OCI-LY7 (cell line): ENCODE data around the gene CPNE2. TPM values are rescaled to one million over a fixed set of nuclear protein-coding genes. Genes with fewer than 3 reads are reported as not detected.
A peak's percentile ranks its signal among the peaks of the same experiment; 100 is the strongest.
"Not testable (repeated sequence)": the region's sequence is repeated elsewhere in the genome, so short reads cannot be mapped to it uniquely, and the experiment has no call there.

Experiments
- BruUV-seq: library from RNA; stranded (reverse); fragments of 400-500 nt; replicated peaks from 2 replicates; lab custom pipeline; 2021; lab: Mats Ljungman, UMichigan
- CTCF ChIA-PET: fragments of 300-600 bp; sonication (Branson Sonifier 250); formaldehyde crosslinking; loops from one replicate; lab custom pipeline; 2022; ENCODE audit warnings: antibody characterized with exemption; ENCODE audit not compliant: unreplicated experiment; lab: Charles Lee
- POLR2A ChIA-PET: fragments of 300-600 bp; sonication (Branson Sonifier 250); formaldehyde crosslinking; loops from one replicate; lab custom pipeline; 2022; ENCODE audit warnings: antibody characterized with exemption; lab: Charles Lee
- DNase-seq: peaks from one replicate; pipeline ENCODE4 v3.0.0-alpha.2; 2015; ENCODE audit warnings: low spot score
- H2AFZ ChIP-seq: fragments of 200-600 bp; sonication (generic), shearing (Covaris generic); 2 replicates; pipeline ENCODE4 v1.6.1; 2014; ENCODE audit warnings: mild to moderate bottlenecking, antibody characterized with exemption, low read length, moderate library complexity
- H3K27ac ChIP-seq: fragments of 200-600 bp; sonication (generic); 2 replicates; pipeline ENCODE4 v1.5.1; 2014; ENCODE audit warnings: mixed run types, low read depth, mild to moderate bottlenecking, moderate library complexity, low read length, inconsistent platforms; ENCODE audit not compliant: poor library complexity, severe bottlenecking
- H3K36me3 ChIP-seq: fragments of 200-600 bp; sonication (generic); 2 replicates; pipeline ENCODE4 v1.6.1; 2014; ENCODE audit warnings: mild to moderate bottlenecking, antibody characterized with exemption, low read length, moderate library complexity, mixed read lengths; ENCODE audit not compliant: insufficient read depth
- H3K4me1 ChIP-seq: fragments of 200-600 bp; sonication (generic); 2 replicates; pipeline ENCODE4 v1.5.1; 2014; ENCODE audit warnings: mild to moderate bottlenecking, low read length; ENCODE audit not compliant: insufficient read depth, poor library complexity, severe bottlenecking
- H3K4me2 ChIP-seq: fragments of 200-600 bp; sonication (generic); 2 replicates; pipeline ENCODE4 v1.6.1; 2014; ENCODE audit warnings: mild to moderate bottlenecking, low read length
- H3K4me3 ChIP-seq: fragments of 200-600 bp; sonication (generic); 2 replicates; pipeline ENCODE4 v1.5.1; 2014; ENCODE audit warnings: mild to moderate bottlenecking, low read depth, low read length; ENCODE audit not compliant: poor library complexity, severe bottlenecking
- H3K79me2 ChIP-seq: fragments of 200-600 bp; sonication (generic); 2 replicates; pipeline ENCODE4 v1.6.1; 2016; ENCODE audit warnings: low read depth, mild to moderate bottlenecking, low read length, moderate library complexity, mixed read lengths; ENCODE audit not compliant: insufficient read depth
- H3K9me2 ChIP-seq: fragments of 200-600 bp; sonication (generic); 2 replicates; pipeline ENCODE4 v1.6.1; 2016; ENCODE audit warnings: mild to moderate bottlenecking, low read length, mixed read lengths; ENCODE audit not compliant: insufficient read depth
- H3K9me3 ChIP-seq: fragments of 200-600 bp; sonication (generic); 2 replicates; pipeline ENCODE4 v1.6.1; 2014; ENCODE audit warnings: mild to moderate bottlenecking, mixed run types, low read length, mixed read lengths
- H4K20me1 ChIP-seq: fragments of 200-600 bp; sonication (generic); 2 replicates; pipeline ENCODE4 v1.6.1; 2014; ENCODE audit warnings: mild to moderate bottlenecking, antibody characterized with exemption, low read length, moderate library complexity, mixed read lengths; ENCODE audit not compliant: insufficient read depth
- EZH2phosphoT487 ChIP-seq: fragments of 200-600 bp; sonication (generic); IDR thresholded peaks from 2 replicates; pipeline ENCODE4 v1.6.1; 2018; ENCODE audit warnings: low read depth, borderline replicate concordance, mild to moderate bottlenecking, mixed run types, antibody characterized with exemption, low read length, moderate library complexity, mixed read lengths
- intact Hi-C: fragments of 100-400 bp; cut with micrococcal nuclease; formaldehyde crosslinking; loops from one replicate; pipeline ENCODE4 v1.10.0; 2022; ENCODE audit not compliant: unreplicated experiment
- total RNA-seq, 2 experiments: library from RNA; depleted of rRNA in 1 of 2; stranded (reverse); fragments of >200 nt in 1 of 2; shearing (Covaris generic) in 1 of 2; gene quantifications; 2 replicates each; pipeline ENCODE4 v1.2.3, GENCODE V29; 2014 to 2022
- TF ChIP-seq, protein P1 (sequence below): fragments of 200-600 bp; sonication (generic); conservative IDR thresholded peaks from 2 replicates; pipeline ENCODE4 v1.5.1; 2014; ENCODE audit warnings: mild to moderate bottlenecking, antibody characterized with exemption, low read length, moderate library complexity, mixed read lengths

The CPNE2 gene
- total RNA-seq, 2 experiments from 2014 or later: 14.4 to 44.7 TPM

DNA sequence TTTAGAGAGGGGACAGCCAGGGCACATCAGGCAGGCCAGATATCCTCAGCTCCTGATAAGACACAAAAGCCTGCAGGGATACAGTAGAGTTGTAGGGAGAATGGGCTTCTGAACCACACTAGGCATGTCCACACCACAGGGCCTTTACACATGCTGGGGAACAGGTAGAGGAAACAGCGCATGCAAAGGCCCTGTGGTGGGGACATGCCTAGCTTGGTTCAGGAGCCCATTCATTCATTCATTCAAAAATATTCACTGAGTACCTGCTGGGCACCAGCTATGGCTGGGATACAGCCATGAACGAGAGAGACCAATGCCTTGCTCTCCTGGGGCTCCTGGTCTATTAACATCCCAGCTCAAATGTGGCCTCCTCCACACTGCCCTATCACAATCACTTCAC lies 4.4 kb downstream of the CPNE2 start:
- Histone ChIP-seq H3K79me2 (no peaks in the 10 kb centered on the region), H3K9me3 (no peaks in the 10 kb centered on the region), H3K4me3 (no peak overlapping the region), H3K4me1 (peaks cover 33% of the 10 kb centered on the region), H3K27ac (no peak overlapping the region), H3K36me3 (no peaks in the 10 kb centered on the region), H4K20me1 (no peaks in the 10 kb centered on the region), H3K9me2 (no peaks in the 10 kb centered on the region), H3K4me2 (no peak overlapping the region), H2AFZ (no peak overlapping the region)
- TF ChIP-seq, protein P1, sequence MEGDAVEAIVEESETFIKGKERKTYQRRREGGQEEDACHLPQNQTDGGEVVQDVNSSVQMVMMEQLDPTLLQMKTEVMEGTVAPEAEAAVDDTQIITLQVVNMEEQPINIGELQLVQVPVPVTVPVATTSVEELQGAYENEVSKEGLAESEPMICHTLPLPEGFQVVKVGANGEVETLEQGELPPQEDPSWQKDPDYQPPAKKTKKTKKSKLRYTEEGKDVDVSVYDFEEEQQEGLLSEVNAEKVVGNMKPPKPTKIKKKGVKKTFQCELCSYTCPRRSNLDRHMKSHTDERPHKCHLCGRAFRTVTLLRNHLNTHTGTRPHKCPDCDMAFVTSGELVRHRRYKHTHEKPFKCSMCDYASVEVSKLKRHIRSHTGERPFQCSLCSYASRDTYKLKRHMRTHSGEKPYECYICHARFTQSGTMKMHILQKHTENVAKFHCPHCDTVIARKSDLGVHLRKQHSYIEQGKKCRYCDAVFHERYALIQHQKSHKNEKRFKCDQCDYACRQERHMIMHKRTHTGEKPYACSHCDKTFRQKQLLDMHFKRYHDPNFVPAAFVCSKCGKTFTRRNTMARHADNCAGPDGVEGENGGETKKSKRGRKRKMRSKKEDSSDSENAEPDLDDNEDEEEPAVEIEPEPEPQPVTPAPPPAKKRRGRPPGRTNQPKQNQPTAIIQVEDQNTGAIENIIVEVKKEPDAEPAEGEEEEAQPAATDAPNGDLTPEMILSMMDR: no peak
- TF ChIP-seq EZH2phosphoT487: no peak
- no TSS peak for BruUV-seq
- ChIA-PET POLR2A (interaction anchor here (1.0 to 1.2 kb wide), 2 partner anchors 59 to 85 kb away, joined by 3 read pairs; no protein-coding TSS in a partner anchor), CTCF (interaction anchor here (0.6 kb wide), 1 partner anchor 11 kb away, joined by 4 read pairs; no protein-coding TSS in a partner anchor)
- intact Hi-C loops: no loop called here
- no peak for DNase-seq

DNA sequence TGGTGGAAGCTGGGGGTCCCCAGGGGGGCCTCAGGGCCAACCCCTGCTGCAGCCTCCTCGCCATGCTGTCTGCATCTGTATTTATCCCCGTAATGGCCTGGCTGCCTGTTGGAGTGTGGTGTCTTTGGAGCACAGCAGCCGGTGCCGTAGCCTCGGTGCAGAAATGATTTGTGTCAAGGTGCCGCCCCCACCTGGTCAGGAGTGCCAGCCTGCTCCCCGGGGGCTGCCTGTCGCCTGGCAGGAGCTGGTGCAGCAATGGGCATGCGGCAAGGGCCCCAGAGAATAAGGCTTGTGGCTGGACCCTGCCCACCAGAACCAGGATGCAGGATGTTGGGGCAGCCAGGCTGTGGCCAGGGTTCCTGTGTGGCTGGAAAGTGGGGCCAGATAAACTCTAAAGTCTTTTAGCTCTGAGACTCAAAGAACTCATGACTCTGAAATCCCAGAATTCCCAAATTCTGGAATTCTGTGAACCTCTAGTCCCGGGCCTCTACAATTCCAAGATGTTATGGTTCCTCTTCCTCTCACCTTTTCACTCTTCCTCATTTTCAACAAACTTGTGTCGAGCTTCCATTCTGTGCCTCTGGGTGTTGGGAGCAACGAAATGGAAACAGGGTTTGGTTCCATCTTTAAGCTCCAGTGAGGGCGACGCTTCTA lies 5.9 kb downstream of the CPNE2 start:
- Histone ChIP-seq H4K20me1 (no peaks in the 10 kb centered on the region), H3K4me3 (no peak overlapping the region), H3K27ac (no peak overlapping the region), H3K36me3 (no peaks in the 10 kb centered on the region), H3K79me2 (no peaks in the 10 kb centered on the region), H3K4me2 (peak overlapping the region; percentile 36; the same call in 1 of the 2 replicates), H3K4me1 (peaks cover 26% of the 10 kb centered on the region), H3K9me2 (no peaks in the 10 kb centered on the region), H2AFZ (no peak overlapping the region), H3K9me3 (no peaks in the 10 kb centered on the region)
- DNase-seq: peak; percentile 52
- CTCF ChIA-PET: no interaction called here
- POLR2A ChIA-PET: interaction anchor here (0.6 to 1.2 kb wide), 4 partner anchors 13 to 84 kb away, joined by 3 to 5 read pairs (median 4); no protein-coding TSS in a partner anchor
- no TSS peak for BruUV-seq
- TF ChIP-seq, protein P1: peak; percentile 41; the same call in 1 of the 2 replicates
- TF ChIP-seq EZH2phosphoT487: no peak
- intact Hi-C loops: no loop called here

DNA sequence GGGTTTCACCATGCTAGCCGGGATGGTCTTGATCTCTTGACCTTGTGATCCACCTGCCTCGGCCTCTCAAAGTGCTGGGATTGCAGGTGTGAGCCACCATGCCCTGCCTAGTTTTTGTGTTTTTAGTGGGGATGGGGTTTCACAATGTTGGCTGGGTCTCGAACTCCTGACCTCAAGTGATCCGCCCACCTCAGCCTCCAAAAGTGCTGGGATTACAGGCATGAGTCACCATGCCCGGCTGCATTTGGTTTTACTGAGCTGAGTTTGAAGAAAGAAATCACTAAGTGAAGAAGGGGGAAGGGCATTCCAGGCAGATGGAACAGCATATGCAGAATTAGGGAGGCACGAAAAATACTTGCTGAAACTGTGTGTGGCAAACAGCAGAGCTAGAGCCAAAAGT lies 7.6 kb downstream of the CPNE2 start:
- H3K79me2 ChIP-seq, H3K36me3 ChIP-seq, H3K27ac ChIP-seq, H2AFZ ChIP-seq, H3K4me3 ChIP-seq, H3K9me2 ChIP-seq, DNase-seq, BruUV-seq, CTCF ChIA-PET, H3K4me2 ChIP-seq, H4K20me1 ChIP-seq, intact Hi-C loops, H3K9me3 ChIP-seq: not testable (repeated sequence)
- POLR2A ChIA-PET: interaction anchor here (0.9 to 1.2 kb wide), 2 partner anchors 86 to 232 kb away, joined by 3 to 5 read pairs; partner anchors contain the start of gene PSME3IP1
- H3K4me1 ChIP-seq: peaks cover 21% of the 10 kb centered on the region
